HCT116 (cell line): ENCODE data around the gene TAS1R2. TPM values are rescaled to one million over a fixed set of nuclear protein-coding genes. Genes with fewer than 3 reads are reported as not detected.

Source experiments
- ATAC-seq: fragments of 200-7000 bp; cut with Tn5 transposase; 2 replicates; pipeline ENCODE4 v1.9.1; 2020; ENCODE audit warnings: mild to moderate bottlenecking, moderate library complexity
- BruUV-seq: library from RNA; stranded (reverse); fragments of 400-500 nt; replicated peaks from 2 replicates; lab custom pipeline; 2021; lab: Mats Ljungman, UMichigan
- CTCF ChIA-PET: fragments of 300-600 bp; sonication (Branson Sonifier 250); formaldehyde crosslinking; loops from one replicate; lab custom pipeline; 2021; ENCODE audit warnings: antibody characterized with exemption; lab: Charles Lee
- POLR2A ChIA-PET: fragments of 300-600, 350-600 bp; sonication (Branson Sonifier 250); formaldehyde crosslinking; loops from one replicate; lab custom pipeline; 2021; ENCODE audit warnings: antibody characterized with exemption; lab: Charles Lee
- RAD21 ChIA-PET, 2 experiments: fragments of 300-600 bp; sonication (Branson Sonifier 250); formaldehyde crosslinking; loops; one replicate each; lab custom pipeline; 2023; ENCODE audit warnings: low total read pairs in 2 of 2; ENCODE audit not compliant: uncharacterized antibody in 2 of 2, unreplicated experiment in 2 of 2, low non-redundant PET in 1 of 2; lab: Charles Lee
- DNase-seq: peaks from one replicate; pipeline ENCODE4 v3.0.0-alpha.2; 2010; ENCODE audit warnings: low read depth, low spot score
- H2AFZ ChIP-seq: fragments of 200-600 bp; shearing (Covaris generic), sonication (generic); 2 replicates; pipeline ENCODE4 v1.6.1; 2017; ENCODE audit warnings: low read depth, mixed run types, mixed read lengths, antibody characterized with exemption, low read length; ENCODE audit not compliant: poor library complexity, severe bottlenecking
- H3K27ac ChIP-seq: 2 replicates; pipeline ENCODE4 v1.5.1; 2012; ENCODE audit warnings: low read depth, low read length
- H3K27me3 ChIP-seq: fragments of 200-600 bp; sonication (generic); 2 replicates; pipeline ENCODE4 v1.6.1; 2016; ENCODE audit warnings: mixed run types, low read length, mixed read lengths; ENCODE audit not compliant: insufficient read depth
- H3K36me3 ChIP-seq, 2 experiments: fragments of 200-500 bp in 1 of 2; fragments of 200-600 bp in 1 of 2; sonication (Bioruptor generic) in 1 of 2; sonication (generic) in 1 of 2; 2 replicates each; pipeline versions ENCODE4 v1.5.1 to v1.6.1; 2014 to 2016; ENCODE audit warnings: low read length in 2 of 2, inconsistent platforms in 1 of 2, mixed read lengths in 1 of 2, mixed run types in 1 of 2; ENCODE audit not compliant: insufficient read depth in 2 of 2, control insufficient read depth in 1 of 2
- H3K4me1 ChIP-seq, 2 experiments: fragments of 200-600 bp in 1 of 2; sonication (generic) in 1 of 2; 2 replicates each; pipeline versions ENCODE4 v1.5.1 to v1.6.1; 2012 to 2017; ENCODE audit warnings: low read length in 2 of 2, inconsistent platforms in 1 of 2, mild to moderate bottlenecking in 1 of 2, mixed read lengths in 1 of 2, mixed run types in 1 of 2, moderate library complexity in 1 of 2; ENCODE audit not compliant: insufficient read depth in 2 of 2, control insufficient read depth in 1 of 2
- H3K4me2 ChIP-seq: fragments of 200-600 bp; sonication (generic); 2 replicates; pipeline ENCODE4 v1.6.1; 2017; ENCODE audit warnings: mixed run types, low read length, mixed read lengths
- H3K4me3 ChIP-seq, 2 experiments: fragments of 200-600 bp in 1 of 2; sonication (generic) in 1 of 2; replicated peaks in 1 of 2; 2 replicates each; pipeline ENCODE4 v1.5.1; 2011 to 2016; ENCODE audit warnings: low read length in 2 of 2, control low read depth in 1 of 2, low read depth in 1 of 2, mild to moderate bottlenecking in 1 of 2, mixed read lengths in 1 of 2, mixed run types in 1 of 2
- H3K79me2 ChIP-seq: fragments of 200-600 bp; sonication (generic); 2 replicates; pipeline ENCODE4 v1.6.1; 2017; ENCODE audit warnings: mild to moderate bottlenecking, mixed run types, low read length, moderate library complexity, mixed read lengths; ENCODE audit not compliant: insufficient read depth
- H3K9ac ChIP-seq: fragments of 200-600 bp; sonication (generic); 2 replicates; pipeline ENCODE4 v1.6.1; 2016; ENCODE audit warnings: low read length, mixed read lengths
- H3K9me2 ChIP-seq: fragments of 200-600 bp; sonication (generic), shearing (Covaris generic); 2 replicates; pipeline ENCODE4 v1.6.1; 2017; ENCODE audit warnings: mixed run types, mild to moderate bottlenecking, moderate library complexity; ENCODE audit not compliant: insufficient read depth
- H3K9me3 ChIP-seq, 2 experiments: fragments of 200-500 bp in 1 of 2; fragments of 200-600 bp in 1 of 2; sonication (Bioruptor generic) in 1 of 2; sonication (generic) in 1 of 2; 2 replicates each; pipeline ENCODE4 v1.6.1; 2014 to 2017; ENCODE audit warnings: low read length in 2 of 2, mixed read lengths in 2 of 2, inconsistent platforms in 1 of 2, low read depth in 1 of 2, mild to moderate bottlenecking in 1 of 2, mixed run types in 1 of 2, moderate library complexity in 1 of 2; ENCODE audit not compliant: control insufficient read depth in 1 of 2, insufficient read depth in 1 of 2
- H4K20me1 ChIP-seq: fragments of 200-600 bp; sonication (generic), shearing (Covaris generic); 2 replicates; pipeline ENCODE4 v1.6.1; 2017; ENCODE audit warnings: mixed run types, mild to moderate bottlenecking, moderate library complexity; ENCODE audit not compliant: insufficient read depth
- ATF3 ChIP-seq: IDR thresholded peaks from 2 replicates; pipeline ENCODE4 v1.6.1; 2012
- CBX3 ChIP-seq: IDR thresholded peaks from 2 replicates; pipeline ENCODE4 v1.6.1; 2012; ENCODE audit warnings: low read depth
- CEBPB ChIP-seq: IDR thresholded peaks from 2 replicates; pipeline ENCODE4 v1.6.1; 2012; ENCODE audit warnings: low read depth
- CTCF ChIP-seq, 3 experiments: fragments of 200-600 bp in 1 of 3; sonication (generic) in 1 of 3; IDR thresholded peaks in 2 of 3; conservative IDR thresholded peaks in 1 of 3; 2 replicates each; pipeline ENCODE4 v1.5.1; 2012 to 2017; ENCODE audit warnings: low read depth in 2 of 3, low read length in 2 of 3, antibody characterized with exemption in 1 of 3, borderline replicate concordance in 1 of 3, control low read depth in 1 of 3, mild to moderate bottlenecking in 1 of 3, mixed read lengths in 1 of 3, mixed run types in 1 of 3, moderate library complexity in 1 of 3; ENCODE audit not compliant: insufficient read depth in 1 of 3
- EGR1 ChIP-seq: IDR thresholded peaks from 2 replicates; pipeline ENCODE4 v1.6.1; 2012; ENCODE audit warnings: low read depth
- EZH2 ChIP-seq: fragments of 200-600 bp; sonication (generic); IDR thresholded peaks from 2 replicates; pipeline ENCODE4 v1.6.1; 2017; ENCODE audit warnings: antibody characterized with exemption, mixed run types
- FOSL1 ChIP-seq: IDR thresholded peaks from 2 replicates; pipeline ENCODE4 v1.6.1; 2012; ENCODE audit warnings: low read depth
- JUND ChIP-seq: IDR thresholded peaks from 2 replicates; pipeline ENCODE4 v1.6.1; 2012
- MAX ChIP-seq: IDR thresholded peaks from 2 replicates; pipeline ENCODE4 v1.6.1; 2012
- POLR2A ChIP-seq: IDR thresholded peaks from 2 replicates; pipeline ENCODE4 v1.7.0; 2011; ENCODE audit warnings: borderline replicate concordance; ENCODE audit not compliant: insufficient read depth, insufficient read length; ENCODE audit errors: extremely low read depth
- REST ChIP-seq: IDR thresholded peaks from 2 replicates; pipeline ENCODE4 v1.6.1; 2012; ENCODE audit warnings: low read depth
- SIN3A ChIP-seq: IDR thresholded peaks from 2 replicates; pipeline ENCODE4 v1.6.1; 2012; ENCODE audit warnings: low read depth
- SRF ChIP-seq: IDR thresholded peaks from 2 replicates; pipeline ENCODE4 v1.6.1; 2012; ENCODE audit warnings: low read depth
- TCF7L2 ChIP-seq: IDR thresholded peaks from 2 replicates; pipeline ENCODE4 v1.7.0; 2011; ENCODE audit warnings: borderline replicate concordance, inconsistent platforms; ENCODE audit not compliant: insufficient read depth, insufficient read length; ENCODE audit errors: extremely low read depth
- ZBTB33 ChIP-seq: IDR thresholded peaks from 2 replicates; pipeline ENCODE4 v1.6.1; 2011; ENCODE audit warnings: mild to moderate bottlenecking, low read length, moderate library complexity; ENCODE audit not compliant: insufficient replicate concordance; ENCODE audit errors: extremely low read depth
- ZFX ChIP-seq: fragments of 450-650 bp; IDR thresholded peaks from 2 replicates; pipeline ENCODE4 v1.6.1; 2017
- ZNF274 ChIP-seq: fragments of 200-500 bp; sonication (Bioruptor generic); IDR thresholded peaks from 2 replicates; pipeline ENCODE4 v1.6.1; 2014; ENCODE audit warnings: mild to moderate bottlenecking, low read depth, low read length, inconsistent platforms
- intact Hi-C: fragments of 100-400 bp; cut with micrococcal nuclease; formaldehyde crosslinking; loops from 2 replicates; pipeline ENCODE4 v1.10.0; 2022
- total RNA-seq: library from RNA; stranded (reverse); gene quantifications from one replicate; pipeline ENCODE4 v1.2.1, GENCODE V29; 2021; ENCODE audit not compliant: unreplicated experiment

TAS1R2 gene
- total RNA-seq, 1 experiment from 2014 or later, result not detected

GRCh38 chr1:18858070-18858688 lies 1.3 kb downstream of the TAS1R2 start:
- Histone ChIP-seq H3K4me3 (no peak overlapping the region), H3K9ac (no peak overlapping the region), H3K36me3 (no peaks in the 10 kb centered on the region), H2AFZ (no peak overlapping the region)
- POLR2A ChIA-PET, result no interaction called here
- TF ChIP-seq MAX, result no peak
- no peak for TF ChIP-seq CBX3
- TF ChIP-seq SIN3A, result no peak
- TF ChIP-seq SRF, result no peak
- TF ChIP-seq ZNF274, result no peak
- no peak for TF ChIP-seq EZH2
- no peak for TF ChIP-seq EGR1
- TF ChIP-seq FOSL1, result no peak
- TF ChIP-seq CTCF (IDR thresholded peaks at IDR 0.05 in 2 of 3, conservative IDR thresholded peaks at IDR 0.05 in 1 of 3; ENCODE audit: borderline replicate concordance in 1 of 3, insufficient read depth in 1 of 3, low read depth in 2 of 3, low read length in 2 of 3), result no peak
- no peak for TF ChIP-seq ZFX
- no peak for TF ChIP-seq POLR2A
- no peak for TF ChIP-seq CEBPB
- no peak for TF ChIP-seq REST
- TF ChIP-seq ATF3, result no peak
- no peak for TF ChIP-seq JUND
- TF ChIP-seq ZBTB33, result no peak
- TF ChIP-seq TCF7L2, result no peak
- TF ChIP-seq, all 23 proteins: peak for 0
- ChIA-PET RAD21 (no interaction called here), CTCF (no interaction called here)
- no peaks in the 10 kb centered on the region for H3K4me1 ChIP-seq
- no peaks in the 10 kb centered on the region for H4K20me1 ChIP-seq
- H3K27me3 ChIP-seq, result peaks cover 6% of the 10 kb centered on the region; the same call in 1 of the 2 replicates
- intact Hi-C loops, result no loop called here
- DNase-seq (no peak), ATAC-seq (no peak)
- no peaks in the 10 kb centered on the region for H3K9me2 ChIP-seq
- no TSS peak for BruUV-seq
- H3K9me3 ChIP-seq, result no peaks in the 10 kb centered on the region
- no peak overlapping the region for H3K4me2 ChIP-seq
- H3K79me2 ChIP-seq, result no peaks in the 10 kb centered on the region
- H3K27ac ChIP-seq, result no peak overlapping the region
